ENCODE data around the gene CBLN1. TPM values are rescaled to one million over a fixed set of nuclear protein-coding genes. Genes with fewer than 3 reads are reported as not detected.

Gene CBLN1
- total RNA-seq, 1 experiment from 2014 or later = not detected

Other genes starting within 250 kb of the CBLN1 start
- gene C16orf78, start 92.0 kb upstream of the CBLN1 start, total RNA-seq (2014; rRNA removed) = not detected in 2 replicates

Measured in LHCN-M2 (cell line).